Mucosa of gallbladder (tissue), 1 donor: ENCODE data around the gene FHOD3. TPM values are rescaled to one million over a fixed set of nuclear protein-coding genes. Genes with fewer than 3 reads are reported as not detected.

Experiments
- DNase-seq: peaks from one replicate; pipeline ENCODE4 v3.0.0-alpha.2; 2020; ENCODE audit warnings: low spot score
- total RNA-seq: library from RNA; stranded (reverse); gene quantifications from one replicate; pipeline ENCODE4 v1.2.1, GENCODE V29; 2021
- donor health status: DM: no; HTN: no; CAD: no.

FHOD3 gene
- total RNA-seq, 1 donor from 2014 or later: 24.9 TPM

DNA sequence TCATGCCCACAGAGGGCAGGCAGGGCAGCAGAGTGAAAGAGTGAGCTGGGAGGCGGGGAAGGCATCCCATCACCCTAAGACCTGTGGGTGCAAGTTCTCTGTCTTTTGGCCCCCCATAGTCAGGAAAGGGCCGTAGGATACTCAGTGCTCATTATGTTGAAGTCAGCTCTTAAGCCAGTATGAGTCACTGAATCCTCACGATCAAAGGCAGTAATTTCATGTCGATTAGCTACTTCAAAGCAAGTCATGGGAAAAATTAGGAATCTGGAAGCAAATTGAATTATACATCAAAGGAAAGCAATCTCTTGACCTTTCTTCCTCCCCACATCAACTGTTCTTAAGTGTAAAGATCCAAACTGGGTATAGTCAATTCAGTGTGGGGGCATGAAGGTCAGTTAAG, 178.9 kb downstream of the FHOD3 start:
- no peak for DNase-seq

DNA sequence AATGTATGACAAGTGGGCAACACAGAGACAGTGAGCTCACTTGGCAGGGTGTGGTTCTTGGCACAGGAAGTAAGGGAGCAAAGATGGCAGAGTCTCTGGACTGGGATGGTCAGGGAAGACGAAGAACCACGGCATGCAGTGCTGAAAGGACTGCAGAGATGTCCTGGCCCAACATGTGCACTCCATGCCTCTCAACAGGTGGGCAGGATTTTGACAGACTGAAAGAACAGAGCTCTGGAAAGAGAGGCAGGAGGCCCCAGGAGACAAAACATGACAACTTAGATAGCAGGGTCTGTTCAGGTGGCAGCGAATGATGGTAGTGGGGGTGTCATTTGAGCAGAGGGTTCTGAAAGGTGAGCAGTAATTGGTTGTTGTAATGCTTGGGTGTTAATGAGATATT, 180.3 kb downstream of the FHOD3 start:
- no peak for DNase-seq

DNA sequence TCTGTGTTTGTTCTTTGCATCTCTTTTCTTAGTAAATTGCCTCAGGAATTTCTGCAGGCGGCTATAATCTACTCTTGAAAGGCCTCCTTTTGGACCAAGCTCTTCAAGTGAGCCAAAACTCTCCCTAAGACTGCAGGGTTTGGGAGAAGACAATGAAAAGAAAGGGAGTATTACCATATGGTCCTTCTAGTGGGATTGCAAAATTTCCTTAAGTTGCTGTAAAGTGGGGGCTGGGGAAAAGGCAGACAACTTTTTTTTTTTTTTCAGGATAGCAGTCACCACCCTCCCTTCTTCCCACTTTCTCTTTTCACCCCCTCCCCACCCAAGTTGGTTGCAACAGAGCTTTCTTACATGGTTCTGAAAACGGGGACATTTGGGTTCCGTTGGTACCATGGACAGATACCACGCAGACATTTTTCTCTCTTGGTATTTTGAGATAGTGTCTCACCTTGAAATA, 183.7 kb downstream of the FHOD3 start:
- DNase-seq: no peak

DNA sequence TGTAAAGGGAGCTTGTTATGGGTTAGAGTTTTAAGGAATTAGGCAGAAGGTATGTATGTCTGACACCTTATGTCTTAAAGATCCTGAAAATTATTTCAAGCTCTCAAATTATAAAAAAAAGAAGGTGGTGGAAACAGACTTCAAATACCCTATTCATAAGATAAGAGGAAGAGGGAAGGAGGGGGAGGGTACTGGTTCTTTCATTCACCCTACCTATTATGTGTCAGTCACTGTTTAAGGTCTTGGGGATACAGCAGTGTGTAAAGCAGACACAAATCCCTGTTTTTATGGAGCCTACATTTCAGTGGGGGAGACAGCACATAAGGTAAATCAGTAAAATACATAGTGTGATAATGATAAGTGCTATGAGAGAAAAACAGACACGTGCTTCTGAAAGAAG, 184.4 kb downstream of the FHOD3 start:
- DNase-seq: no peak

DNA sequence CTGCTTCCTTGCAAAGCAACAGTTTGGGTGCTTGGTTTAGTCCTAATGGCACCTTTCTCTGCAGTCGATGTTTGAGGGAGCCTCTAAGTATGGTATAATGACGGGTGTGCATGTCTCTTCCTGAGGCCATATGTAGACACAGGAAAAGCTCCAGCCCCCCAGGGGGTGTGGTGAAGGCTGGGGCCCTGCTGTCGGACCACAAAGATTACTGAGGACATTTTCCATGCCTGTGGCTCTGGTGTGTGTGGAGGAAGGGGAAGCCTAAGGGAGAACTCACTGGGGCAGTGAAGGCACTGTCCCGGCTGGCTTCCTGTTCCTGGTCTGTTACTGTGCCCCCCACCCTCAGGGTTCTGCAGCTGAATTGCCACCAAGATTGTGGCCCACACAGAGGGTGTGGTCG, 187.1 kb downstream of the FHOD3 start:
- DNase-seq: no peak

DNA sequence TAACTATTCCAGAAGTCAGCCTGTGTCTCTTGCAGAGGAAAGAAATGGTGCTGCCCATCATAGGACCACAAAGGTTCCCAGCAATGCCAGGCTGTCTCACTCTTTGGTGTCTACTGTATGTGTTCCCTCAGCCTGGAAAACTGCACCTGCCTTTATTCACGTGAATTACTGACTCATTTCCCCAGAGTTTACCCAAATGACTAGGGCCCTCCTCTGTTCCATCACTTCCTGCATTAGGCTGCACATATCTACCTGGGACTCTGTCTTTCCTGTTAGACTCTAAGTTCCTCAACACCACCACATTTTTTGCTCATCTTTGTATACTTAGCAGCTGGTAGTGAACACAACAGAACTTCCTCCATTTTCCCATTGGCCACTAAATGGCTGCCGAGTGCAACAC, 188.3 kb downstream of the FHOD3 start:
- DNase-seq: no peak

DNA sequence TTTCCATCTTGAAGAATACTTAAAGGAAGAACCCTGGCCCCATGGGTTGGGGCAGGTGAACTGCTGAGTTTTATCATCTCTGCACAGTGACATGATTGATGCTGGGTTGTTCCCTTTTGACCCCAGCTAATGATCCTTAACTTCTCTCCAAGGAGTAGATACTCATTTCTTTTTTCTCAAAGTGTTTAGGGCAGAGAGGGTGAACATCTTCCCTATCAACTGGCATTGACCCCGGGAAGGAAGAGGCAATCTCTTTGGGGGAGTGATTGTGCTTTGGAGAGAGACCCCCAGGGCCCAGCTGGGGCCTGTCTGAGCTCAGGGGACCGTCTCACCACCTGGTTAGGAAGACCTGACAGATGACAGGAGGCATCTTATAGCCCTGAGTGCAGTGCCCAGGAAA, 190.6 kb downstream of the FHOD3 start:
- no peak for DNase-seq

DNA sequence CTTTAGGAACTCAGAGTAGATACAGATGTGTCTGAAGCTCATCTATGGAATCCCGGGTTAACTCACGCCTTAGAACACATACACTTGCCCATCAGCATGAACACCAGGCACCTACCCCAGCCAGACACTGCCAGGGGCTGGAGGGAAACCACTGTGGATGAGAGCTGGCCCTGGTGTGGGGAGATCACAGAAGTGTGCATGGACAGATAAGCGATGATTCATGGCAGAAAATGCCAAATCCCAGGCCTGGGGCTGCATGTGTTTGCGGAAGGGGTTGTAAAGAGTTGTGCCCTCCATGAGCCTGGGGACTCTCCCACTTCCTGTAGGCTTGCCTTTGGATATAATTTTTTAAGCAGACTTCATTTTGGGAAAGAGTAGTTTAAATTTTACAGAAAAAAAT, 193.4 kb downstream of the FHOD3 start:
- DNase-seq: no peak

DNA sequence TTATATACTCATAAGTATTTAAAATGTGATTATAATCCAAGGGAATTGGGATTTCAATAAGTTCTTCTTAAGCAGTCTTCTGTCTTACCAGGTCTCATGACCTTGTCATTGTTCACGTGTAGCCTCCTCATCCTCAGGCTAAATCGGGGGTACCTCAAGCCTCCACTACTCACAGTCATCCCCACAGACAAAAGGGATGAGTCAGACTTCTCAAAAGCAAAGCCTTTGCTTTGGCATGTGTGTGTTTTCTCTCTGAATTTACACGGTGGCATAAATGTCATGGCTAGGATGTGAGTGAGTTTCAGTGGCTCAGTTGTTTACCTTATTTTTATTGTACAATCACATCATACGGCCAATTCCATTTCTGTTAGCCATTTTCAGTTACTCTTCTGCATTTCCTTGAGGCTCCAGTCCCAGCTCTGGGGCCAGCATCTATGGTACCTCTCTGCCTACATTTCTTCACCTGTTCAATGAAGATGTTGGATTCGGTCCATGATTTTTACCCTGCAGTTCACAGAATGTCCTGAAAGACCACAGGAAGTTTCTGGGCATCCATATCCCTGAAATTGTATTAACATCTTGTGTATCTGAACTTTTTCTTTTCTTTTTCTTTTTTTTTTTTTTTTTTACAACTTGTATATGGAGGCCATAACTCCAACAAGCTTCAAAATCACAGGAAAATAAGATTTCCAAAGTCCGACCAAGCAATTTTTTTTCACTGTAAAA, 195.3 kb downstream of the FHOD3 start:
- no peak for DNase-seq

DNA sequence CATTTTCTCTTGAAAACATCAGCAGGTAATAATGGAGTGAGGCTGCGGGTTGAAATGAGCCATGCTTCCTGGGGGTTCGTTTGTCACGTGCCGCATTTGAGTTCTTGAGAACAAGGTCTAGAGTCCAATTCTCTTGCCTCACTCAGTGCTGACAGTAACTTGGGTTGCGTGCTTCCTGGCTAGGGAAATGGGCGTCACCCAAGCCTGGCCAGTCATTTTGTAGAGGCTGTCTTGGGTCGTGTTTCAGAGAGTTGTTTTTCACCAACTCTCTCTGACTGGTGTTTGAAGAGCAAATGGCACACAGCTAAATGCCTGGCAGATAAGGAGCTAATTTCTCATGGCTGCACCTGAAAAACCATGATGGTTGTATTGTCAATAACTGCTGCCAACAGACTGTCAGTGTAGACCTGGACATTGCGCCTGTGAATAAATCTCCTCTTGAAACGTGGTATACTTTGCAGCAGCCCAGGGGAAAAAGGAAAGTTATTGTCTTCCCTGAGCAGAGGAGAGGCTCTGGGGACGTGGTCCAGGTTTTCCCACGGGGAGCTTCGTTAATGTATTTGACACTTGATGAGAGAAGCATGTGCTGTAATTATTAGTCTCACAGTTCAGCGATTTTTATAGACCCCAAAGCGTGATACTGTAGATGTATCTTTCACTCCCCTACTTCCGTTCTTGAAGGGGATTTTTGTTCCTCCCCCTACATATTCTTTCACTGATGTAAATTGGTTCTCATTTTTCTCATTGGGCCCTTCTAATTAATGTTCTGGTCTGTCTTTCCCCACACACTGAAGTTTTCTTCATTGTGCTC, 196.0 kb downstream of the FHOD3 start:
- DNase-seq: peak; percentile 28

DNA sequence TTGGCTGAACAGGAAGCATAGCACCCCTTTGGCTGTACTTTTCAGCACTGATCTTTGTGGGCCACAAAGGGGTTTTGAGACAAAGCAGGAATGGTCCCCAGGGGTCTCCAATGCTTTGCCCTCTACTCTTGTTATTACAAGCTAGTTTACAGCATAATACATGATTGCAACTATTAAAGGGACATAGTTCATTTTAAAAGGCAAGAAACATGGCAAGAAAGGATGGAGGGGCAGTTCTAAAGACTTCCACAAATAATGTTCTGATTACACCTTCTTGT, 196.6 kb downstream of the FHOD3 start:
- DNase-seq: no peak

DNA sequence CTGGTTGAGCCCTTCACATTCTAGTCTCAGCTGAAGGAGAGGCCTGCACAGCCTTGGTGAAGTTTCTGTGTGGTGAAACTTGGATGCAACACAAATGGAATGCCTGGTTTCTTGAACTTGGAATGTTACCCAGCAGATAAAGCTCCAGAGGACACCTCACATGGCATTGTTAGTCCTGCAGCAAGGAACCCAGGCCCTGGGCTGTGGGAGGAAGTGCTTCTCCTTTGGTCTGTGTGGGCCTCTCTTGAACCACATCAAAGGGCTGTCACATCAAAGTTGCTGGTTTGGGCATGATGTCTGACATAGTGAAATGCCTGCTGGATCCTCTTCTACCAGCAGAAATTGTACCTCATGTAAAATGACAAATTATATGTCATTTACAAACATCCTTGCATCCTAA, 198.5 kb downstream of the FHOD3 start:
- DNase-seq: no peak

DNA sequence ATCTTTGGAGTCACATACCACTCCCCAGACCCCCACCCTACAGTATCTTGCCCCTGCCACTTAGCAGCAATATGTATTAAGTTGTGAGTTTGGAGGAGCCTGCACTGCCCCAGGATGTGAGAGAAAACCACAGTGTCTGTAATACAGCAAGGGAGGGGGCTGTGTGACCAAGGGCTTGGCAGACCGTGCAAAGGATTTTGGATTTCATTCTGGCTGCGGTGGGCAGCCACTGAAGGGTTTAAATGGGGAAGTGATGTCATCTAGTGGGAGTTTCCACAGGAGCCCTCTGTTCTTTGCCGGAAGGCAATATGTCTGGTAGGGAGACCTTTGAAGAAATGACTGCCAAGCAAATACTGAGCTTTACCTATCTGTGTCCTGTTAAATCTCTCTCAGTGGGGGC, 202.4 kb downstream of the FHOD3 start:
- no peak for DNase-seq

DNA sequence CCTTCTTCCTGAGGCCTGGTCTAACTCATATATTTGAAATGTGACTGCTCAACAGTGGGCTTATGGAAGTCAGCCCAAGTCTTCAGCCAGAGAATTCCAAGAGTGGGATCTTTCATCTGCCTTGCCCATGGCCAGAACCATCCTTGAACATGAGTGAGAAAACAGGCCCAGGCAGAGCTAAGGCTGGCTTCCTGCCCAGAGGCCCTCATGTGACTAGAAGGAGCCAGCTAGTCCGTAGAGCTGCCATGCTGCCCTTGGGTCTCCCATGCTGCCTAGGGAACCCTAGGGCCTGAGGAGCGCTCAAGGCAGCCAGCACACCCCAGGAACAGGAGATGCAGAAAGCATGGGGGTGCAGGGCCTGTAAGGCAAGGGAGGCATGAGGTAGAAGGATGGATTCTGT, 203.6 kb downstream of the FHOD3 start:
- DNase-seq: no peak

DNA sequence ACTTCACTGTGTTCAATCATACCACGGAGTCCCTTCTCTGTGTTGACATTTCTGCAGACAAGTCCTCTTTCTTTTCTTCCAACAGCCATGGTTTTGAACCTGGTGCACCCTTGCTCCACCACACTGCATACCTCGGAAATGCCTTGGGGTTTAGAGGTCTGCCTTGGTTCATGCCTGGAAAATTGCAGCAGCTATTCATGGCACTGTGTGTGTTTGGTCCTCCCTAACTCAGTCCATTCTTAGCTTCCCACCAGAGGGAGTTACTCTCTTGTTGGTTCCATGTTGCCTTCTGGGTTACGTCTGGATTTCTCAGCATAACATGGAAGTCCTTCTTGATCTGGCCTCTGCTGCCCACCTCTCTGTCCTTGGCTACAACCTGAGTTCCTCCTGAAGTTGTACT, 206.0 kb downstream of the FHOD3 start:
- DNase-seq: no peak

DNA sequence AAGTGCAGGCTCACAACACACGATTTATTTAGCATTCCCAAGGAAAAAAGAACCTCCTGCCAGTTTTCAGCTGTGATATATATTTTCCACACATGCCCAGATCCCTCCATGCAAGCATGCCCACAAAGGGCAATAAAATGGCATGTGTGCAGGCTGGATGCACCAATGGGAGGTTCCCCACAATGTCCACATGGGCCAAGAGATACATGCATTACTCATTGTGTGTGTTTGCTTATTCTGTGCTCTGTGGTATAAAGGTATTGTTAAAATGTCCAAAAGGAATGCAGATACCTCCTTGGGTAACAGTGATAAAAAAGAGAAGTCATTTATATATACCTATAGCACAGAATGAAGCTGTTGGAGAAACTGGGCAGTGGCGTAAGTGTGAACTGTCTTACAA, 207.4 kb downstream of the FHOD3 start:
- DNase-seq: no peak

DNA sequence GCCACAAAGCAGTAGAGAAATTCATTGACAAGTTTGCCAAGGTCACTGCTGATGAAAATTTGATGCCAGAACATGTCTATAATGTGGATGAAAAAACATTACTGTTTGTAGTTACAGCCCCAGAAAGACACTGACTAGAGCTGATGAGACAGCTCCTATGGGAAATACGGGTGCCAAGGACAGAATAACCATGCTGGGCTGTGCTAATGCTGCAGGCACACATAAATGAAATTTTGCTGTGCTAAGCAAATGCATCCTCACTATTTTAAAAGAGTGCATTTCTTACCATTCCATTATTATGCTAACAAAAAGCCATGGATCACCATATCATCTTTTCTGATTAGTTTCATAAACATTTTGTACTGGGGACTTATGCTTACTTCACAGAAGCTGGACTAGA, 208.2 kb downstream of the FHOD3 start:
- no peak for DNase-seq

DNA sequence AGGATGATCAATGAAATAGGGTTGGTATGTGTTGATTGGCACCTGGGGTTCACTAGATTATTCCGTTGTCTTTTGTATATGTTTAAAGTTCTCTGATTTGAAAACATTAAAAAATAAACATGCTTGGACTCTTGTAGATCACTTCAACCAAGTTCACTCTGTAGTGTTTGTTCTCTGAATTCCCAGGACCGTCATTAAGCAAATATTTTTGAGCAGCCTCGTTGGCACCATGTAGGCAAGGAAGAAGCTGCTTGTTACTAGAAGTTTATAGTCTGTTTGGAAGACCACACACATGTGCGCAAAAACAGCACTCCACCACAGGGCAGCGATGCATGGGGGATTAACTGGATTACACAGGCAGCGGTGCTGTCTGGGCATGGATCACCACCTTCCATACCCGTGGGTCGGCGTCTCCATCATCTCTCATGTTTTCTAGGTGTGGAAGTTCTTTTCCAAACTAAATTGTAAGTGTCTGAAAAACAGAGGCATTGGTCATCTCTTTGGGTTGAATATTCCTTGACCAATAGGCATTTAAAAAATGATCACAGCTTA, 212.2 kb downstream of the FHOD3 start:
- DNase-seq: no peak

DNA sequence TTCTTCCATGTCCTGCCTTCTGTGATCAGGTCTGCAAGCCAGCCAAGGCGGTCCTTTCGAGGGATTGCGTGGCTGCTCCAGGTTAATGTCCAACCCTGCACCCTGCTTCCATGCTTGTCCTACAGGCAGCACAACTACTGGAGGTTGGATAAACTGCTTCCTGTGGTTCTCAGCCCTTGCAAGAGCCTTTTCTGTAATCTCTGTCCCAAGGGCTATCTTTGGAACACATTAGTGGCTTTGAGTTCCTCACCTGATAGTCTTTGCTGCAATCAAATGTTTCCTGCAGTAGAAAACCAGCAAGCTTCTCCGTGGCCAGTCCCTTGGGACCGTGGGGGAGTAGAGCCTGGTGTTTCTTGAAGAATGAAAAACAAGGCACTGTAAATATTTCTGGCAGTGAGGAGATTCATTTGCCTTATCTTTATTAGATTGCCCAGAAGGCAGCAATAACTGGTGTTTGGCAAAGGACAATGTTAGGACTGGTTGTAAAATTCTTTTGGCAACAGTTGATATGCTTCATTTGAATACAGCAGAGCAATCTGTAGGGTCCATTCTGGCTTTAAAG, 214.4 kb downstream of the FHOD3 start:
- DNase-seq: no peak

DNA sequence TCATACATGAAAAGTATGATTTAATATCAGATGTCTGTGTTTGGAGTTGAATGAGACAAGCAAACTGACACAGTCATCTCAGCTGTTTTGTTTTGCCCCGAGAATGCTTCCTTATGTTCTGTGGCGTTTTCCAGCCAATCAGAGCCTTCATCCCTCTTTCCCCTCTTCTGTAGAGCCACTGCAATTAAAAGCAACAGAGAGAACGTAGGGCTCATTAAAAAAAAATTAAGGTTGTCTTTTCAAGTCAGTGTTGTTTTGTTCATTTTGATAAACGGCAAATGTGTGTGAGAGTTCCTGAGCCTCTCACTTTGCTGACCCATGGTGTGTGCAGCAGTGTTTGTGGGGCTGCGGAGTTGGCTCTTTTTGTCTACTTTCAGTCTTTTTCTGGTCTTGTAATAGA, 216.0 kb downstream of the FHOD3 start:
- no peak for DNase-seq

DNA sequence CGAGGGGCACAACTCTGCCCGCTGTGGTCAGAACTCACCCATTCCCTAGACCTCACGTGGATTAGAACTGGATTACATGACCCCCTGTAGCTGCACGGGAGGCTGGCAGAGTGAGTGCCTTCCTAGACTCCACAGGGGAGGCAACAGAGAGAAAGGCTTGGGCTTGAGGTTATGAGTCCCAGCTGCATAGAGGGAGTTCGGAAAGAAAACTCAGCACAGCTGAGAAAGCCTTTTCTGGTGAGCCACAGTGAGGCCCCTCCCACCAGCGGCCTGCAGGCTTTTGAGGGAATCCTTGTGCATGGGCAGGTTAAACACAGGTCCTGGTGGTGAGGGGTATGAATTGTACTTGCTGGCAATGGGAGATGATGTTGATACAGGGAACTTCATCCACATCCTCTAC, 217.3 kb downstream of the FHOD3 start:
- no peak for DNase-seq

DNA sequence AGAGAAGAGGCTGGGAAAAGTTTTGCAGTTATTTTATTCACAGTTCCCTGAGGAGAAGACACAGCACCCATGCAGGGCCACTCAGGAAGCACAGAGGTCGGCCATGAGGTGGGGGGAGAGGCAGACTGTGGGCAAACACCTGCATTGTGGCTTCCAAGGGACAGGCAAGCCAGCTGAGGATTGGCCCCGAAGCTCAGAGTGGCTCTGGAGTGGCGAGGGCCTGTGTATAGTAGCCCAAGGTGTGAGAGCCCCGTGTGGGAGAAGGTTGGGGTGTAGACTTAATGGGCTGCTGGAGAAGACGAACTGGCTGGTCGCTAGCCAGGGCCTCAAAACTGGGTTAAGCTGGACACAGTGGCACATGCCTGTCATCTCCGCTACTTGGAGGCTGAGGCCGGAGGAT, 218.7 kb downstream of the FHOD3 start:
- DNase-seq: no peak

DNA sequence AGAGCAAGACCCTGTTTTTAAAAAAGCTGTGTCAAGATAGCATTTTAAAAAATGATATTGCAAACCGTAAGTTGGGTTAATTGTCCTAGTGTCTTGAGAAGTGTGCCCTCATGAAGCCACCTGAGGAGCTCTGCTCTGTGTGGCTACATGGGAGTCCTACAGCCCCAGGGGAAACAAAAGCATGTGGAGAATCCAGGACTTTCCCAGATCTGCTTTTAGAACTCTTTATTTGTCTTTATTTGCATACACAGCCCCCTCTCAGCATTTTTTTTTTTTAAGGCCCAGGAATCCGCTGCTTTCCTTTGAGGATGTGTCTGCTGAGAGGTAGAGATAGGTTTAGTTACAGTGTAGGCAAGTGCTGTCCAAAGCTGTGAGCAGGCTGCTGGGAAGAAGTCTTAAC, 219.2 kb downstream of the FHOD3 start:
- DNase-seq: no peak
